Stimulated activated naive CD4-positive, alpha-beta T cell treated with Interleukin-2 at 50 U/mL for 16 hours (primary cell): Measurements from ENCODE around the gene ZMAT2.
"Not testable (repeated sequence)": the region's sequence is repeated elsewhere in the genome, so short reads cannot be mapped to it uniquely, and the experiment has no call there.

Experiments used
- DNase-seq: peaks from one replicate; lab custom pipeline; 2025; lab: John Stamatoyannopoulos, UW

The ZMAT2 gene, protein sequence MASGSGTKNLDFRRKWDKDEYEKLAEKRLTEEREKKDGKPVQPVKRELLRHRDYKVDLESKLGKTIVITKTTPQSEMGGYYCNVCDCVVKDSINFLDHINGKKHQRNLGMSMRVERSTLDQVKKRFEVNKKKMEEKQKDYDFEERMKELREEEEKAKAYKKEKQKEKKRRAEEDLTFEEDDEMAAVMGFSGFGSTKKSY

DNA sequence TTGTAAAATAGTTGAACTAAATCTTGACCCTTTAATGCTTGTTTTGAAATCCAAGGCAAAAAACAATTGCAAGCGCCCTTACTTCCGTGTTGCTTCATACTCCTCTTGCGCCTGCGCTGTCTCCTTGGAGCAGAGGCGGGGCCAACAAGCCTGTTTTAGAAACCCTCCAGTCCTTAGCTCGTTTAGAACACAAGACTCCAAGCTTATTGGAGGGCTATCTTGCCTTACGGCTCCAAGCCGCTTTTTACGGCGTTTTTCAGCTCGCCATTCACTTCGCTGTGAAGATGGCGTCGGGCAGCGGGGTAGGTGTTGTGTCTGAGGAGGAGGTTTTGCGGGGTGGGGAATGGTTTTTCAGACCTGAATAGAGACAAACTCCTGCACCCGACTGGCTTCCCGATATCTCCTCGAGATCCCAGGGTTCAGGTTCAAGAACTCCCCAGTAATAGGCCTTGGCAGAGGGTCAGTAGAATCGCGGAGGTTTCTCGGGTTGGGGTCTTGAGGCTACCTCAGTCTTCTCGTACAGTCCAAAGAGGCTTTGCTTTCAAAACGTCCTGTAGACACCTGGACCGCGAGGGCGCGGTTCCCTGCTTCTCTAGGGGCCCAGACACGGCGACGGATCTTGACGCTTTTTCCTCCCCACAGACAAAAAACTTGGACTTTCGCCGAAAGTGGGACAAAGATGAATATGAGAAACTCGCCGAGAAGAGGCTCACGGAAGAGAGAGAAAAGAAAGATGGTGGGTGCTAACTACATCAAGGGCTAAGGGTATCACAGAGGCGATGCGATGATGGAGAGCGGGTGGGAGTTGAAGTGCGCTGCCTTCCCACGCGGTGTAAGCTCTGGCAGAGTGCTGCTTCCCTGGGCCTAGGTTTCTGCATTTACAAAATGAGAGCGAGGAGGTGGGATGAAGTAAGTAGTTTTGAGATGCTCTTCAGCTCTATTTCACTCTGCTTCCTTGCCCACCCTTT is at the start of gene ZMAT2:
TSS of gene ZMAT2 (plus strand) at position 271 of the 968 bp plus-strand sequence. CDS start at position 285, 14 bp downstream.
- peak; percentile 94 for DNase-seq

- no peak for DNase-seq
Observed at GRCh38 chr5:140658870-140659269, 41.4 kb upstream of the ZMAT2 start.

DNA sequence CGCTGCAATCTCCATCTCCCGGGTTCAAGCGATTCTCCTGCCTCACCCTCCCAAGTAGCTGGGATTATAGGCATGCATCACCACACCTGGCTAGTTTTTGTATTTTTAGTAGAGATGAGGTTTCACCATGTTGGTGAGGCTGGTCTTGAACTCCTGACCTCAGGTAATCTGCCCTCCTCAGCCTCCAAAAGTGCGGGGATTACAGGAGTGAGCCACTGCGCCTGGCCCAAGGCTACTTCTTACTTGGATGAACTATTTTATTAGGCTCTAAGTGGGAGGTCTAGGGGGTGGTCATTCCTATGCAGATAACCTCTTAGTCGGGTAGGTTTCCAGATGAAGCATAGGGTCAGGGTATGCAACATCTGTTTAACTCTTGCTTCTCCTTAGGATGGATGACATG is 39.9 kb upstream of the ZMAT2 start:
- not testable (repeated sequence) for DNase-seq

GRCh38 chr5:140664030-140664358 is 36.3 kb upstream of the ZMAT2 start:
- DNase-seq, result no peak

GRCh38 chr5:140664359-140665119 is 35.7 kb upstream of the ZMAT2 start, which contains the start of gene WDR55:
TSS of gene WDR55 (plus strand) at chr5:140664904. CDS start at chr5:140664913, 9 bp downstream.
- DNase-seq, result peak; percentile 96

- not testable (repeated sequence) for DNase-seq
Observed at GRCh38 chr5:140671035-140671434, 29.2 kb upstream of the ZMAT2 start.

DNA sequence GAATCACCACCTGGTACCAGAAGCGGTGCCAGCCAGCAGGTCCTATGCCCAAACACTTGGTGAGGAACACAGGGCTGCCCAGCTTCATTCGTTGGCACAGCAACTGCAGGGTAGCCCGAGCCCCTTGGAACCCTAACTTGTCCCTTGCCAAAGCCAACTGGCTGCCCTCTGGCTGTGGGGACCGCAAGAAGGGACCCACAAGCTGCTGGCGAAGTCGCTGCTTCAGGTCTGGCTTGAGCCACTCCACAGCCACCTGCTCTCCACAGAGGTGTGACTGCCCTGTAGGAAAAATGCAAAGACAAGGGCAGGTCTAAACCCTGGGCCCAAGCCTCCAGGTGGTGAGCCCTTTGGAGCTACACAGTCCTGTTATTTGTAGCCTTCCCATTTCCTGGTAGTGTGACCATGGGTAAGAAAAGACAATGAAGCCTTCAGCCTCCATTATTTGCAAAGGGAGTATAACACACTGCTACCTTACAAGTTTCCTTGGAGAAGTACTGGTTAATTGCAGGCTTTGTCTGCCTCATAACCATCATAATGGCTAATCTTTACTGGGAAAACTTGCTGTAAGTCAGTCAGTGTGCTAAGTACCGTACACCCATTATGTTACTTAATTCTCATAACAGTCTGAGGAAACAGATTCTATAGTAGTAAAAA is 28.6 kb upstream of the ZMAT2 start:
- no peak for DNase-seq

GRCh38 chr5:140672455-140673186 is 27.6 kb upstream of the ZMAT2 start:
- no peak for DNase-seq

- no peak for DNase-seq
Observed at GRCh38 chr5:140673187-140673976, 26.9 kb upstream of the ZMAT2 start, which contains the start of gene DND1. TSS of gene DND1 (minus strand) at chr5:140673576. CDS start at chr5:140673542, 34 bp downstream.

- no peak for DNase-seq
Observed at GRCh38 chr5:140674211-140674610, 26.0 kb upstream of the ZMAT2 start.

- no peak for DNase-seq
Observed at GRCh38 chr5:140674629-140675028, 25.6 kb upstream of the ZMAT2 start.

DNA sequence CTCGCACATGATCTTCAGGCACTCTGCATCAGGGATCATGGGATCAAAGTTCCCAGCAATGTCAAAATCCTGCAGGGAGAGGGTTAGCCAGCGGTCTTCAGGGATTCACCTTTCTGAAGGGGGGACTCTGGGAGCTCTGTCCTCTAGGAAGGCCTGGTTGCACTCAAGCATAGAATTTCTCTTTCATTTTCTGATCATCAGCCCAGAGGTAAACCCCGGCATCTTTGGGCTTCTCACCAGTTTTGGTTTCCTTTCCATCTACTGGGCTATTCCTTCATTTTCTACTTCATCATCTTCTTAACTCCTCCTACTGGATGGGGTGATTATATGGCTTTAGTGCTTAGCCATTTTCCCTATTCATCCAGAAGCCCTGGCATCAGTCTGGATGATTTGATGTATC is 22.3 kb upstream of the ZMAT2 start:
- DNase-seq, result no peak

GRCh38 chr5:140678993-140679392 is 21.3 kb upstream of the ZMAT2 start:
- DNase-seq, result no peak

- no peak for DNase-seq
Observed at GRCh38 chr5:140690376-140690932, 9.8 kb upstream of the ZMAT2 start.

DNA sequence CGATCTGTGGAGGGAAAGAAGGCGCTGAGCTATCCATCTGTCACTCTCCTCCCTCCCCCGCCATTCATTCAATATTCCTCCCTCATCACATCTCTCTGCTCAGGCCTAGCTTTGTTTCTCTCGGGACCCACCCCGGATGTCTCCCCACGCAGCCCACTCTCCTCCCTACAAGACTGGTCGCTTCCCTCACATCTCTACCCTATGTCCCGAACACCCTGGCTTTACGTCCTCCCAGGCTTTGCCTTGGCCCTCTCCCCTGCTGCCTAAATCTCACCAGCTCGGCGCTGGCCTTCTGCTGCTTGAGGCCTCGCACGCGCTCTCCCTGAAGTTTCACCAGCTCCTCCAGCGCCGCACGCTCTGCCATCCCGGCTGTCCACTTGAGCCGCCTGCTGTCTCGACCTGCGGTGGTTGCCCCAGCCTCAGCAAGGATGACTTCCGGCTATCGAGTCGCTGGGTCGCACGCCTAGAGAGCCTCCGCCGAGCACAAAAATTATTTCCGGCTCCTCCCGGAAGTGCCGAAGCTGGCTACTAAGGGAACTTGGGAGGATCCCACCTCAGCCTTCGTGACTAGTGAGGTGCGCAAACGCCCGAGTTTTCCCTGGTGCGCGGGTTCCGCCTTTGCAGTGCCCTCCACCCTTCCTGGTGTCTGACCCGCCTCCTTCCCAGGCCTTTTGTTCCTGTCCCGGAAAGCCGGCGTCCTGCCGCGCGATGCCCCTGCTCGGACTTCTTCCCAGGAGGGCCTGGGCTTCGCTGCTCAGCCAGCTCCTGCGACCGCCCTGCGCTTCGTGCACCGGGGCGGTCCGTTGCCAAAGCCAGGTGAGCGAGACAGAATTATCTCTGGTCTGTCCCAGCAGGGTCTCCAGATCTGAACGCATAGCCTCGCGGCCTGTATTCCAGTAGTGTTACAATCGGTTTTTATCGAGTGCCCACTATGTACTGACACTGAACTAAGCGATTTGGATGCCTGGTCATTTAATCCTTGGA is 9.0 kb upstream of the ZMAT2 start, which contains the start of the genes HARS1 and HARS2:
TSS of gene HARS1 (minus strand) at position 430 of the 984 bp plus-strand sequence. CDS start at position 364, 66 bp downstream.
TSS of gene HARS2 (plus strand) at position 515 of the 984 bp plus-strand sequence. CDS start at position 709, 194 bp downstream.
- peak; percentile 83 for DNase-seq

GRCh38 chr5:140694276-140694675 is 6.0 kb upstream of the ZMAT2 start:
- no peak for DNase-seq

GRCh38 chr5:140696891-140697492 is 3.3 kb upstream of the ZMAT2 start:
- no peak for DNase-seq

GRCh38 chr5:140707812-140708211 is 7.6 kb downstream of the ZMAT2 start:
- no peak for DNase-seq
